IMR-90 (cell line): ENCODE data around the gene DACH1. TPM values are rescaled to one million over a fixed set of nuclear protein-coding genes. Genes with fewer than 3 reads are reported as not detected.

ENCODE experiments used
- ATAC-seq: fragments of 200-7000 bp; cut with Tn5 transposase; 2 replicates; pipeline ENCODE4 v1.9.1; 2020; ENCODE audit warnings: low read depth, mild to moderate bottlenecking, moderate library complexity
- BruUV-seq: library from RNA; stranded (reverse); fragments of 400-500 nt; replicated peaks from 2 replicates; lab custom pipeline; 2021; lab: Mats Ljungman, UMichigan
- CTCF ChIA-PET: fragments of 300-600 bp; formaldehyde crosslinking; extraction: SDS; loops from one replicate; lab custom pipeline; 2021; ENCODE audit warnings: antibody characterized with exemption; lab: Yijun Ruan, JAX
- POLR2A ChIA-PET: fragments of 300-600 bp; sonication (Branson Sonifier 250); formaldehyde crosslinking; loops from one replicate; lab custom pipeline; 2022; ENCODE audit warnings: antibody characterized with exemption; ENCODE audit not compliant: unreplicated experiment; lab: Charles Lee
- DNase-seq: peaks from one replicate; pipeline ENCODE4 v3.0.0; 2013
- H2AFZ ChIP-seq: replicated peaks from 2 replicates; pipeline ENCODE3; 2013; ENCODE audit warnings: low read length, mild to moderate bottlenecking; ENCODE audit not compliant: poor library complexity
- H2AK5ac ChIP-seq: 2 replicates; pipeline ENCODE4 v1.6.1; 2013; ENCODE audit warnings: low read depth, low read length, inconsistent platforms
- H2AK9ac ChIP-seq: replicated peaks from 2 replicates; pipeline ENCODE3; 2013; ENCODE audit warnings: mild to moderate bottlenecking, low read depth, low read length, moderate library complexity; ENCODE audit not compliant: poor library complexity
- H2BK120ac ChIP-seq: 2 replicates; pipeline ENCODE4 v1.6.1; 2013; ENCODE audit warnings: low read depth, low read length, inconsistent platforms
- H2BK15ac ChIP-seq: 3 replicates; pipeline ENCODE4 v1.6.1; 2013; ENCODE audit warnings: low read depth, low read length, inconsistent platforms
- H2BK20ac ChIP-seq: 2 replicates; pipeline ENCODE4 v1.6.1; 2013; ENCODE audit warnings: low read depth, mild to moderate bottlenecking, inconsistent platforms, low read length, moderate library complexity
- H2BK5ac ChIP-seq: 2 replicates; pipeline ENCODE4 v1.6.1; 2013; ENCODE audit warnings: mild to moderate bottlenecking, low read depth, low read length, inconsistent platforms; ENCODE audit not compliant: poor library complexity, severe bottlenecking
- H3K14ac ChIP-seq: replicated peaks from 2 replicates; pipeline ENCODE4 v1.6.1; 2013; ENCODE audit warnings: low read depth, low read length, inconsistent platforms
- H3K18ac ChIP-seq: 2 replicates; pipeline ENCODE4 v1.6.1; 2013; ENCODE audit warnings: low read depth, low read length, control low read depth
- H3K23ac ChIP-seq: 2 replicates; pipeline ENCODE4 v1.6.1; 2013; ENCODE audit warnings: low read depth, low read length, inconsistent platforms
- H3K27ac ChIP-seq: 2 replicates; pipeline ENCODE4 v1.5.1; 2013; ENCODE audit warnings: mild to moderate bottlenecking, control low read depth, low read length; ENCODE audit not compliant: insufficient read depth
- H3K27me3 ChIP-seq: 2 replicates; pipeline ENCODE4 v1.6.1; 2013; ENCODE audit warnings: low read length; ENCODE audit not compliant: control insufficient read depth, insufficient read depth
- H3K36me3 ChIP-seq: 2 replicates; pipeline ENCODE4 v1.6.1; 2013; ENCODE audit warnings: low read length, mixed read lengths; ENCODE audit not compliant: control insufficient read depth, insufficient read depth
- H3K4ac ChIP-seq: 2 replicates; pipeline ENCODE4 v1.6.1; 2013; ENCODE audit warnings: low read depth, low read length, inconsistent platforms
- H3K4me1 ChIP-seq: 2 replicates; pipeline ENCODE4 v1.6.1; 2013; ENCODE audit warnings: low read length, mixed read lengths; ENCODE audit not compliant: control insufficient read depth, insufficient read depth
- H3K4me2 ChIP-seq: 2 replicates; pipeline ENCODE4 v1.6.1; 2013; ENCODE audit warnings: low read depth, mild to moderate bottlenecking, control low read depth, low read length, moderate library complexity
- H3K4me3 ChIP-seq: 2 replicates; pipeline ENCODE4 v1.5.1; 2013; ENCODE audit warnings: low read depth, mild to moderate bottlenecking, control low read depth, low read length, moderate library complexity; ENCODE audit not compliant: insufficient read depth
- H3K56ac ChIP-seq: 2 replicates; pipeline ENCODE4 v1.6.1; 2013; ENCODE audit warnings: low read length, inconsistent platforms; ENCODE audit not compliant: insufficient read depth; ENCODE audit errors: extremely low read depth
- H3K79me1 ChIP-seq, 2 experiments: 2 replicates each; pipeline ENCODE4 v1.6.1; 2013; ENCODE audit warnings: low read length in 2 of 2, inconsistent platforms in 1 of 2, low read depth in 1 of 2
- H3K9ac ChIP-seq: 2 replicates; pipeline ENCODE4 v1.6.1; 2013; ENCODE audit warnings: low read depth, low read length, control low read depth
- H3K9me1 ChIP-seq: 2 replicates; pipeline ENCODE4 v1.6.1; 2013; ENCODE audit warnings: low read length, inconsistent platforms; ENCODE audit not compliant: insufficient read depth
- H3K9me3 ChIP-seq: 2 replicates; pipeline ENCODE4 v1.6.1; 2013; ENCODE audit warnings: low read length; ENCODE audit not compliant: control insufficient read depth, insufficient read depth
- H4K20me1 ChIP-seq: 2 replicates; pipeline ENCODE4 v1.6.1; 2013; ENCODE audit warnings: low read length, inconsistent platforms; ENCODE audit not compliant: insufficient read depth
- H4K5ac ChIP-seq: 2 replicates; pipeline ENCODE4 v1.6.1; 2013; ENCODE audit warnings: mild to moderate bottlenecking, low read depth, low read length, control low read depth
- H4K8ac ChIP-seq, 2 experiments: 2 replicates each; pipeline ENCODE4 v1.6.1; 2013; ENCODE audit warnings: low read depth in 2 of 2, low read length in 2 of 2, control low read depth in 1 of 2, inconsistent platforms in 1 of 2
- H4K91ac ChIP-seq: 2 replicates; pipeline ENCODE4 v1.6.1; 2013; ENCODE audit warnings: low read depth, low read length, inconsistent platforms; ENCODE audit not compliant: insufficient read depth
- BHLHE40 ChIP-seq: fragments of 150-350 bp; IDR thresholded peaks from 2 replicates; pipeline ENCODE4 v1.6.1; 2016; ENCODE audit warnings: mild to moderate bottlenecking, low read depth, low read length
- CEBPB ChIP-seq: IDR thresholded peaks from 2 replicates; pipeline ENCODE4 v1.6.1; 2012; ENCODE audit warnings: low read depth, low read length, improper control_type of control experiment
- CHD1 ChIP-seq: IDR thresholded peaks from 2 replicates; pipeline ENCODE4 v1.6.1; 2012; ENCODE audit warnings: low read depth, low read length, improper control_type of control experiment
- CTCF ChIP-seq: conservative IDR thresholded peaks from 2 replicates; pipeline ENCODE4 v1.5.1; 2012; ENCODE audit warnings: mild to moderate bottlenecking, low read depth, low read length, improper control_type of control experiment
- ELK1 ChIP-seq: fragments of 150-350 bp; IDR thresholded peaks from 2 replicates; pipeline ENCODE4 v1.6.1; 2016; ENCODE audit warnings: low read depth, mild to moderate bottlenecking, low read length, moderate library complexity, borderline replicate concordance
- FOS ChIP-seq: fragments of 150-350 bp; IDR thresholded peaks from 2 replicates; pipeline ENCODE4 v1.6.1; 2016; ENCODE audit warnings: low read depth, low read length
- MAFK ChIP-seq: IDR thresholded peaks from 2 replicates; pipeline ENCODE4 v1.6.1; 2012; ENCODE audit warnings: low read depth, low read length, improper control_type of control experiment
- MAZ ChIP-seq: IDR thresholded peaks from 2 replicates; pipeline ENCODE4 v1.6.1; 2012; ENCODE audit warnings: low read depth, mild to moderate bottlenecking, low read length, improper control_type of control experiment, moderate library complexity, borderline replicate concordance
- MXI1 ChIP-seq: IDR thresholded peaks from 2 replicates; pipeline ENCODE4 v1.6.1; 2012; ENCODE audit warnings: low read depth, mild to moderate bottlenecking, low read length, moderate library complexity, borderline replicate concordance
- NFE2L2 ChIP-seq: fragments of 150-350 bp; IDR thresholded peaks from 2 replicates; pipeline ENCODE4 v1.6.1; 2016; ENCODE audit warnings: low read depth, mild to moderate bottlenecking, low read length
- POLR2A ChIP-seq: IDR thresholded peaks from 2 replicates; pipeline ENCODE4 v1.6.1; 2012; ENCODE audit warnings: mild to moderate bottlenecking, low read depth, low read length
- RAD21 ChIP-seq: IDR thresholded peaks from 2 replicates; pipeline ENCODE4 v1.6.1; 2012; ENCODE audit warnings: low read length, improper control_type of control experiment
- RCOR1 ChIP-seq: IDR thresholded peaks from 2 replicates; pipeline ENCODE4 v1.6.1; 2012; ENCODE audit warnings: mild to moderate bottlenecking, low read length, improper control_type of control experiment; ENCODE audit not compliant: insufficient replicate concordance
- RFX5 ChIP-seq: IDR thresholded peaks from 2 replicates; pipeline ENCODE4 v1.8.0; 2012; ENCODE audit warnings: low read depth, mild to moderate bottlenecking, low read length, moderate library complexity
- SMC3 ChIP-seq: fragments of 150-350 bp; IDR thresholded peaks from 2 replicates; pipeline ENCODE4 v1.6.1; 2016; ENCODE audit warnings: low read depth, mild to moderate bottlenecking, antibody characterized with exemption, low read length, moderate library complexity
- USF2 ChIP-seq: fragments of 150-350 bp; IDR thresholded peaks from 2 replicates; pipeline ENCODE4 v1.6.1; 2017; ENCODE audit warnings: mild to moderate bottlenecking, antibody characterized with exemption, low read length, low read depth
- WGBS, 2 experiments: methylation state at CpG; one replicate each; pipeline versions ENCODE4 v1.1.5 to v1.1.7; 2013; ENCODE audit warnings: missing lambda C conversion rate in 2 of 2; ENCODE audit not compliant: insufficient read length in 1 of 2; ENCODE audit errors: extremely low coverage in 2 of 2; 5-methylcytosine and 5-hydroxymethylcytosine counted together
- dilution Hi-C: fragments of 300-500 bp; cut with HindIII; formaldehyde crosslinking; loops from one replicate; pipeline ENCODE4 v1.14.3; 2018; ENCODE audit warnings: low sequenced_read_pairs; ENCODE audit not compliant: unreplicated experiment
- in situ Hi-C: fragments of 300-500 bp; cut with MboI; formaldehyde crosslinking; loops from 3 replicates; pipeline ENCODE4 v1.14.3; 2019; ENCODE audit warnings: low sequenced_read_pairs, inconsistent platforms, mixed read lengths
- intact Hi-C: fragments of 100-400 bp; cut with micrococcal nuclease; formaldehyde crosslinking; loops from 2 replicates; pipeline ENCODE4 v1.10.0; 2022
- polyA plus RNA-seq, 3 experiments: library from polyadenylated mRNA; depleted of rRNA; stranded (reverse); fragments of >200 nt; gene quantifications; 2 replicates each; pipeline ENCODE4 v1.2.3, GENCODE V29; 2012; ENCODE audit warnings: low replicate concordance in 1 of 3
- total RNA-seq: library from RNA; depleted of rRNA; stranded (reverse); fragments of >200 nt; gene quantifications from 2 replicates; pipeline ENCODE4 v1.2.3, GENCODE V29; 2012

Gene DACH1
- total and polyA plus RNA-seq, 2 of the 4 experiments (the other 2 are of a cell fraction), result not detected

GRCh38 chr13:71448080-71448630, 418.8 kb downstream of the DACH1 start:
- no peak overlapping the region for H3K27ac ChIP-seq
- no peak overlapping the region for H2AK5ac ChIP-seq
- H4K8ac ChIP-seq, result no peak overlapping the region
- DNase-seq (no peak), ATAC-seq (no peak)
- H3K9me3 ChIP-seq, result no peaks in the 10 kb centered on the region
- no peak overlapping the region for H3K14ac ChIP-seq
- no peak overlapping the region for H3K18ac ChIP-seq
- CTCF ChIA-PET, result no interaction called here
- no peak overlapping the region for H2BK5ac ChIP-seq
- dilution Hi-C loops, result no loop called here
- intact Hi-C loops, result no loop called here
- POLR2A ChIA-PET, result interaction anchor here (0.6 kb wide), 1 partner anchor 11 kb away, joined by 5 read pairs; no protein-coding TSS in a partner anchor
- H3K79me1 ChIP-seq, result no peaks in the 10 kb centered on the region
- no peak overlapping the region for H3K9ac ChIP-seq
- no peak overlapping the region for H3K23ac ChIP-seq
- no TSS peak for BruUV-seq
- H3K4me3 ChIP-seq, result no peak overlapping the region
- TF ChIP-seq MXI1 (no peak), NFE2L2 (no peak), SMC3 (no peak), FOS (no peak), CHD1 (no peak), RCOR1 (no peak), CEBPB (no peak), MAZ (no peak), MAFK (no peak), POLR2A (no peak), CTCF (no peak), RAD21 (no peak), ELK1 (no peak), RFX5 (no peak), BHLHE40 (no peak), USF2 (no peak)
- no peaks in the 10 kb centered on the region for H3K27me3 ChIP-seq
- H3K4me2 ChIP-seq, result no peak overlapping the region
- H2AFZ ChIP-seq, result no peak overlapping the region
- H3K4me1 ChIP-seq, result no peaks in the 10 kb centered on the region
- H2BK20ac ChIP-seq, result no peak overlapping the region
- no peaks in the 10 kb centered on the region for H4K20me1 ChIP-seq
- H2AK9ac ChIP-seq, result no peak overlapping the region
- H3K9me1 ChIP-seq, result no peaks in the 10 kb centered on the region
- no peak overlapping the region for H2BK120ac ChIP-seq
- no peak overlapping the region for H4K91ac ChIP-seq
- H3K36me3 ChIP-seq, result no peaks in the 10 kb centered on the region
- in situ Hi-C loops, result no loop called here
- no peak overlapping the region for H4K5ac ChIP-seq
- H2BK15ac ChIP-seq, result no peak overlapping the region
- H3K56ac ChIP-seq, result no peak overlapping the region
- H3K4ac ChIP-seq, result no peak overlapping the region
- WGBS, 2 experiments, result no CpG with 5 or more reads among the region's 3 CpGs
